Daoy (cell line): Measurements from ENCODE around the gene TDRD9. TPM values are rescaled to one million over a fixed set of nuclear protein-coding genes. Genes with fewer than 3 reads are reported as not detected.

Experiments used
- DNase-seq: peaks from one replicate; pipeline ENCODE4 v3.0.0-alpha.2; 2015; ENCODE audit warnings: low read depth
- total RNA-seq: library from RNA; depleted of rRNA; stranded (reverse); fragments of >200 nt; shearing (Covaris generic); gene quantifications from 2 replicates; pipeline ENCODE4 v1.2.3, GENCODE V29; 2014

The TDRD9 gene
- total RNA-seq, 1 experiment from 2014 or later, result not detected

GRCh38 chr14:104075530-104076151 lies 147.4 kb downstream of the TDRD9 start:
- DNase-seq, result no peak

- DNase-seq, result no peak
Measured at GRCh38 chr14:104076743-104077142, 148.5 kb downstream of the TDRD9 start.

- DNase-seq, result peak; percentile 92
Measured at GRCh38 chr14:104078031-104078455, 149.8 kb downstream of the TDRD9 start.

- no peak for DNase-seq
Measured at GRCh38 chr14:104080376-104081260, 152.4 kb downstream of the TDRD9 start.

- no peak for DNase-seq
Measured at GRCh38 chr14:104081261-104081835, 153.1 kb downstream of the TDRD9 start.

- DNase-seq, result peak; percentile 3
Measured at GRCh38 chr14:104081951-104082464, 153.8 kb downstream of the TDRD9 start.

GRCh38 chr14:104082807-104083206 lies 154.6 kb downstream of the TDRD9 start:
- no peak for DNase-seq

- peak; percentile 27 for DNase-seq
Measured at GRCh38 chr14:104084251-104085002, 156.2 kb downstream of the TDRD9 start.

GRCh38 chr14:104085032-104085888 lies 157.0 kb downstream of the TDRD9 start, which contains the start of gene ASPG:
Gene ASPG (plus strand): TSS chr14:104085700. CDS start chr14:104085771, 71 bp downstream.
- peak; percentile 40 for DNase-seq

- no peak for DNase-seq
Measured at GRCh38 chr14:104085889-104086201, 157.6 kb downstream of the TDRD9 start.

GRCh38 chr14:104086210-104086660 lies 158.0 kb downstream of the TDRD9 start:
- peak; percentile 4 for DNase-seq

- DNase-seq, result no peak
Measured at GRCh38 chr14:104086661-104087461, 158.6 kb downstream of the TDRD9 start.

GRCh38 chr14:104087505-104087904 lies 159.2 kb downstream of the TDRD9 start:
- DNase-seq, result no peak

GRCh38 chr14:104087981-104088850 lies 160.0 kb downstream of the TDRD9 start:
- DNase-seq, result peak; percentile 3

- DNase-seq, result no peak
Measured at GRCh38 chr14:104090071-104090748, 162.0 kb downstream of the TDRD9 start.

GRCh38 chr14:104091061-104091926 lies 163.0 kb downstream of the TDRD9 start:
- no peak for DNase-seq
